Parathyroid adenoma (tissue), 2 donors: Measurements from ENCODE around the gene YBX2.
A peak's percentile ranks its signal among the peaks of the same experiment; 100 is the strongest.

ENCODE experiments used
- H2AFZ ChIP-seq: fragments of 300-600 bp; sonication (generic); one replicate; pipeline ENCODE4 v1.7.0; 2017; ENCODE audit warnings: antibody characterized with exemption, mild to moderate bottlenecking
- H3K27ac ChIP-seq: fragments of 300-600 bp; sonication (generic); one replicate; pipeline ENCODE4 v1.7.0; 2017
- H3K27me3 ChIP-seq: fragments of 300-600 bp; sonication (generic); one replicate; pipeline ENCODE4 v1.7.0; 2017; ENCODE audit warnings: low read length; ENCODE audit not compliant: control insufficient read depth, insufficient read depth
- H3K36me3 ChIP-seq: fragments of 300-600 bp; sonication (generic); one replicate; pipeline ENCODE4 v1.7.0; 2017; ENCODE audit warnings: low read length; ENCODE audit not compliant: control insufficient read depth, insufficient read depth
- H3K4me1 ChIP-seq: fragments of 300-600 bp; sonication (generic); one replicate; pipeline ENCODE4 v1.7.0; 2017; ENCODE audit warnings: control low read depth
- H3K4me2 ChIP-seq: fragments of 300-600 bp; sonication (generic); one replicate; pipeline ENCODE4 v1.7.0; 2017; ENCODE audit warnings: low read length
- H3K4me3 ChIP-seq: fragments of 300-600 bp; sonication (generic); one replicate; pipeline ENCODE4 v1.7.0; 2017; ENCODE audit warnings: low read depth, low read length
- H3K79me2 ChIP-seq: fragments of 300-600 bp; sonication (generic); one replicate; pipeline ENCODE4 v1.7.0; 2017; ENCODE audit warnings: control low read depth
- H3K9ac ChIP-seq: fragments of 300-600 bp; sonication (generic); one replicate; pipeline ENCODE4 v1.7.0; 2017; ENCODE audit warnings: mild to moderate bottlenecking
- H3K9me3 ChIP-seq: fragments of 300-600 bp; sonication (generic); one replicate; pipeline ENCODE4 v1.7.0; 2017; ENCODE audit warnings: low read length; ENCODE audit not compliant: control insufficient read depth
- TF ChIP-seq, protein P1 (sequence below): fragments of 300-600 bp; sonication (generic); IDR thresholded peaks from one replicate; pipeline ENCODE4 v1.7.0; 2017; ENCODE audit warnings: antibody characterized with exemption, mild to moderate bottlenecking
- donor health status: primary hyperparathyroidism.

YBX2 gene

DNA sequence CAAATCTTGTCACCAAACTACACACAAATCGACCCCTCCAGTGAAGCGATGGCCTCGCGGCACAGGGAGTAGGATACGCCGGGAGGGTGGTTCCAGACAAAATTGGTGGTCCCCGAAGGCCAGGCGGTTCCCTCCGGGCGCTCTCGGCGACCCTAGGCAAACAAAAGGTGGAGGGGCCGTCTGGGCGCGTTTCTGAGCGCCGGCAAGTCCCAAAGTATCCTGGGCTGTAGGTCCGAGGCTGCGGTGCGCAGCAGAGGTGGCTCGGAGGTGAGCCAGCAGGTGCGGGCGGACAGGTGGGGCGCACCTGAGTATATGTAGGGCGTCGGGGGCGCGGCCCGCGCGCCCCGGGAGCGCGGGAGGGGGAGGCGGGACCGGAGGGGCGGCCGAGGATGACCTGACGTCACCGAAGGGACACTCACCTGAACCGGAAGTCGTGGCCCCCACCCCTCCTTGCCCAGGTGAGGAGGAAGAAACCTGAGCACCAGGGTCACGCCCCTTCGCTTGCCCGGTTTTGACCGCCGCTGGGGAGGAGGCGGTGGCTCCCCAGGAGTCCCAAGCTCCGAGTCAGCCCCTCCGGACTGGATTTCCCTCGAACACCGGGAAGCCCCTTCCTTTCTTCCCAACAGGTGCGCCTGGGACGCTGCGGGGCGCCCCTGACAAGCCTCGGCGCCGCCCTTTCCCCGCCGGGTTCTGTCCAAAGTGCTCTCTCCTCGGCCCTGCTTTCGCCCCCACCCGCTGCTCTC, 32.1 kb downstream of the YBX2 start, which contains the start of gene CLDN7:
CLDN7 (minus strand) TSS at position 287 of the 743 bp plus-strand sequence. CDS start 435 bp downstream, outside the sequence.
- Histone ChIP-seq H3K9me3 (no peaks in the 10 kb centered on the region), H3K9ac (peak within 1 kb of the TSS; percentile 99), H3K27ac (peak within 1 kb of the TSS; percentile 99), H3K4me2 (peak within 1 kb of the TSS; percentile 99), H2AFZ (peak within 1 kb of the TSS; percentile 97), H3K36me3 (no peaks in the 10 kb centered on the region), H3K4me1 (peaks cover 15% of the 10 kb centered on the region), H3K27me3 (no peaks in the 10 kb centered on the region), H3K79me2 (peaks cover 11% of the 10 kb centered on the region), H3K4me3 (peak within 1 kb of the TSS; percentile 83)
- TF ChIP-seq, protein P1, sequence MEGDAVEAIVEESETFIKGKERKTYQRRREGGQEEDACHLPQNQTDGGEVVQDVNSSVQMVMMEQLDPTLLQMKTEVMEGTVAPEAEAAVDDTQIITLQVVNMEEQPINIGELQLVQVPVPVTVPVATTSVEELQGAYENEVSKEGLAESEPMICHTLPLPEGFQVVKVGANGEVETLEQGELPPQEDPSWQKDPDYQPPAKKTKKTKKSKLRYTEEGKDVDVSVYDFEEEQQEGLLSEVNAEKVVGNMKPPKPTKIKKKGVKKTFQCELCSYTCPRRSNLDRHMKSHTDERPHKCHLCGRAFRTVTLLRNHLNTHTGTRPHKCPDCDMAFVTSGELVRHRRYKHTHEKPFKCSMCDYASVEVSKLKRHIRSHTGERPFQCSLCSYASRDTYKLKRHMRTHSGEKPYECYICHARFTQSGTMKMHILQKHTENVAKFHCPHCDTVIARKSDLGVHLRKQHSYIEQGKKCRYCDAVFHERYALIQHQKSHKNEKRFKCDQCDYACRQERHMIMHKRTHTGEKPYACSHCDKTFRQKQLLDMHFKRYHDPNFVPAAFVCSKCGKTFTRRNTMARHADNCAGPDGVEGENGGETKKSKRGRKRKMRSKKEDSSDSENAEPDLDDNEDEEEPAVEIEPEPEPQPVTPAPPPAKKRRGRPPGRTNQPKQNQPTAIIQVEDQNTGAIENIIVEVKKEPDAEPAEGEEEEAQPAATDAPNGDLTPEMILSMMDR = peak; percentile 77

GRCh38 chr17:7261379-7262191, 32.9 kb downstream of the YBX2 start:
- H3K27ac ChIP-seq = peak overlapping the region; percentile 99
- H3K4me3 ChIP-seq = peak overlapping the region; percentile 83
- peak overlapping the region; percentile 97 for H2AFZ ChIP-seq
- peaks cover 15% of the 10 kb centered on the region for H3K4me1 ChIP-seq
- H3K4me2 ChIP-seq = peak overlapping the region; percentile 99
- TF ChIP-seq, protein P1 = no peak
- peaks cover 11% of the 10 kb centered on the region for H3K79me2 ChIP-seq
- no peaks in the 10 kb centered on the region for H3K36me3 ChIP-seq
- peak overlapping the region; percentile 99 for H3K9ac ChIP-seq
- no peaks in the 10 kb centered on the region for H3K27me3 ChIP-seq
- no peaks in the 10 kb centered on the region for H3K9me3 ChIP-seq

- Histone ChIP-seq H3K4me2 (peak overlapping the region; percentile 99), H3K27me3 (no peaks in the 10 kb centered on the region)
Measured at GRCh38 chr17:7260651-7261378, 33.6 kb downstream of the YBX2 start.

GRCh38 chr17:7260151-7260550, 34.3 kb downstream of the YBX2 start:
- Histone ChIP-seq H3K4me1 (peaks cover 15% of the 10 kb centered on the region), H2AFZ (no peak overlapping the region), H3K4me2 (peak overlapping the region; percentile 99), H3K36me3 (no peaks in the 10 kb centered on the region), H3K9me3 (no peaks in the 10 kb centered on the region), H3K27me3 (no peaks in the 10 kb centered on the region), H3K79me2 (peaks cover 11% of the 10 kb centered on the region), H3K4me3 (peak overlapping the region; percentile 83), H3K9ac (no peak overlapping the region), H3K27ac (peak overlapping the region; percentile 99)
- TF ChIP-seq, protein P1 = no peak

More at GRCh38 chr17:7260651-7261378, 33.6 kb downstream of the YBX2 start:
- peak overlapping the region; percentile 83 for H3K4me3 ChIP-seq
- H3K27ac ChIP-seq = peak overlapping the region; percentile 99
- peak overlapping the region; percentile 99 for H3K9ac ChIP-seq
- TF ChIP-seq, protein P1 = no peak
- peaks cover 11% of the 10 kb centered on the region for H3K79me2 ChIP-seq
- no peaks in the 10 kb centered on the region for H3K36me3 ChIP-seq
- no peaks in the 10 kb centered on the region for H3K9me3 ChIP-seq
- H2AFZ ChIP-seq = peak overlapping the region; percentile 97
- peaks cover 15% of the 10 kb centered on the region for H3K4me1 ChIP-seq
